ENCODE results near the gene TMEM129. TPM values are rescaled to one million over a fixed set of nuclear protein-coding genes. Genes with fewer than 3 reads are reported as not detected.

TMEM129 gene
- total RNA-seq, 2 donors from 2014 or later, result 73.7 to 81.7 TPM

- Histone ChIP-seq H3K4me3 (peak overlapping the region; percentile 58 to 89), H3K4me1 (replicated peaks) (peaks cover 11% of the 10 kb centered on the region), H3K27me3 (replicated peaks; ENCODE audit: insufficient read depth) (no peaks in the 10 kb centered on the region), H3K9me3 (no peaks in the 10 kb centered on the region), H3K36me3 (peaks cover 0 to 3% of the 10 kb centered on the region in 2 donors), H3K27ac (peak overlapping the region; percentile 93 to 99)
- intact Hi-C loops (cut with DNase I), result loop anchor here (10.0 kb wide), 1 partner anchor 532 kb away; the partner anchor contains the start of genes HAUS3 and POLN
- DNase-seq (ENCODE audit: low spot score), result no peak
- TF ChIP-seq POLR2A (IDR thresholded peaks at IDR 0.05) (no peak), CTCF (IDR thresholded peaks at IDR 0.05) (no peak), POLR2AphosphoS5 (IDR thresholded peaks at IDR 0.05) (no peak)
- WGBS, result 28% methylated on average over 22 of the region's 35 CpGs
Observed at GRCh38 chr4:1713003-1713851, 7.9 kb downstream of the TMEM129 start.

- DNase-seq (ENCODE audit: low spot score), result peak; percentile 98
- no peaks in the 10 kb centered on the region for H3K27me3 ChIP-seq (replicated peaks; ENCODE audit: insufficient read depth)
- no peaks in the 10 kb centered on the region for H3K36me3 ChIP-seq
- no peaks in the 10 kb centered on the region for H3K9me3 ChIP-seq
- H3K27ac ChIP-seq, result peak within 1 kb of the TSS; percentile 93 to 99
- peak within 1 kb of the TSS; percentile 58 to 89 for H3K4me3 ChIP-seq
- intact Hi-C loops (cut with DNase I), result loop anchor here (10.0 kb wide), 1 partner anchor 532 kb away; the partner anchor contains the start of genes HAUS3 and POLN
- WGBS, result 0% methylated on average over 36 of the region's 98 CpGs
- peak; percentile 91 for TF ChIP-seq POLR2A (IDR thresholded peaks at IDR 0.05)
- TF ChIP-seq CTCF (IDR thresholded peaks at IDR 0.05), result no peak
- peak; percentile 87 for TF ChIP-seq POLR2AphosphoS5 (IDR thresholded peaks at IDR 0.05)
- peaks cover 9% of the 10 kb centered on the region for H3K4me1 ChIP-seq (replicated peaks)
Observed at GRCh38 chr4:1712216-1713002, 8.7 kb downstream of the TMEM129 start, which contains the start of gene SLBP. Gene SLBP (minus strand): TSS chr4:1712319. CDS start chr4:1712188, 131 bp downstream.

GRCh38 chr4:1711571-1712215 is 9.4 kb downstream of the TMEM129 start:
- TF ChIP-seq POLR2AphosphoS5 (IDR thresholded peaks at IDR 0.05) (peak; percentile 43), CTCF (IDR thresholded peaks at IDR 0.05) (peak in 1 of 4 experiments; percentile 12), POLR2A (IDR thresholded peaks at IDR 0.05) (no peak)
- Histone ChIP-seq H3K36me3 (no peaks in the 10 kb centered on the region), H3K27me3 (replicated peaks; ENCODE audit: insufficient read depth) (no peaks in the 10 kb centered on the region), H3K27ac (peak overlapping the region; percentile 93 to 99), H3K9me3 (no peaks in the 10 kb centered on the region), H3K4me1 (replicated peaks) (peaks cover 9% of the 10 kb centered on the region), H3K4me3 (peak overlapping the region; percentile 58 to 89)
- DNase-seq (ENCODE audit: low spot score), result peak; percentile 48
- WGBS, result under 1% methylated on average over 84 of the region's 85 CpGs
- intact Hi-C loops (cut with DNase I), result loop anchor here (10.0 kb wide), 1 partner anchor 533 kb away; the partner anchor contains the start of genes HAUS3 and POLN

- Histone ChIP-seq H3K4me3 (peak overlapping the region; percentile 58 to 89), H3K9me3 (no peaks in the 10 kb centered on the region), H3K36me3 (no peaks in the 10 kb centered on the region), H3K27me3 (replicated peaks; ENCODE audit: insufficient read depth) (no peaks in the 10 kb centered on the region), H3K4me1 (replicated peaks) (peaks cover 9% of the 10 kb centered on the region), H3K27ac (peak overlapping the region; percentile 93 to 99)
- no peak for TF ChIP-seq POLR2AphosphoS5 (IDR thresholded peaks at IDR 0.05)
- TF ChIP-seq POLR2A (IDR thresholded peaks at IDR 0.05), result no peak
- no peak for TF ChIP-seq CTCF (IDR thresholded peaks at IDR 0.05)
- 11% methylated on average over 22 of the region's 22 CpGs for WGBS
- intact Hi-C loops (cut with DNase I), result loop anchor here (10.0 kb wide), 1 partner anchor 534 kb away; the partner anchor contains the start of genes HAUS3 and POLN
- DNase-seq (ENCODE audit: low spot score), result no peak
Observed at GRCh38 chr4:1711055-1711570, 10.0 kb downstream of the TMEM129 start.
